ENCODE results near the gene ZNF136. TPM values are rescaled to one million over a fixed set of nuclear protein-coding genes. Genes with fewer than 3 reads are reported as not detected.
A peak's percentile ranks its signal among the peaks of the same experiment; 100 is the strongest.

Gene ZNF136
- polyA plus RNA-seq, 1 donor from 2014 or later = 14.2 TPM

DNA sequence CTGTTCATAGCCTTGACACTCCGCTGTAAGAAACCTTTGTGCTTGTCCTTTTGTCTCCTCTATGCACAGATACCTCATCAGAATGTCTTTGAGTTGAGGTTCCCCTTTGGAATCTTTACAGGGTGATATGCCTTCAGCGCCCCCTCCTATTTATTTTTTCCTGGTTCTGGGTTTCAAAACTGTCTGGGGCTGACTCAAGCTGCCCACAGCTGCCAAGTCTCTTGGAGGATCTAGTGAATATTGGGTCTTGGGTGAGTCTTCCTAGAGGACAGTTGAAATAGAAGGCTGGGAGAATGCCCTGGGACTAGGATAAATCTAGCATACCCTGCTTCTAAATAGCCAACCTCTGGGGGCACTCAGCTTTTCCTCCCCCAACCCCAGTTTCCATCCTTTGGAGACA lies 930 bp downstream of the ZNF136 start:
- Histone ChIP-seq H3K4me3 (ENCODE audit: low read length) (peak overlapping the region; percentile 94), H3K9me2 (ENCODE audit: insufficient read depth, low read length) (no peaks in the 10 kb centered on the region), H3K27ac (ENCODE audit: low read length) (peak overlapping the region; percentile 81), H4K20me1 (ENCODE audit: insufficient read depth) (no peaks in the 10 kb centered on the region), H3K79me2 (replicated peaks; ENCODE audit: insufficient read depth, low read length) (peaks cover 31% of the 10 kb centered on the region), H3K27me3 (ENCODE audit: insufficient read depth, low read depth, low read length) (no peaks in the 10 kb centered on the region), H3K4me2 (ENCODE audit: low read length) (peak overlapping the region; percentile 53), H3K9me3 (ENCODE audit: low read length) (no peaks in the 10 kb centered on the region), H2AFZ (ENCODE audit: low read depth, low read length) (peak overlapping the region; percentile 73), H3F3A (ENCODE audit: insufficient read depth, low read length, poor library complexity, severe bottlenecking) (no peaks in the 10 kb centered on the region), H3K9ac (ENCODE audit: low read length) (peak overlapping the region; percentile 91), H3K36me3 (ENCODE audit: insufficient read depth, low read length) (no peaks in the 10 kb centered on the region)
- TF ChIP-seq REST (IDR thresholded peaks at IDR 0.05; ENCODE audit: borderline replicate concordance) (no peak), RAD21 (conservative IDR thresholded peaks at IDR 0.05) (no peak), TAF1 (IDR thresholded peaks at IDR 0.05; ENCODE audit: low read depth) (no peak), SMC3 (conservative IDR thresholded peaks at IDR 0.05; ENCODE audit: poor library complexity) (no peak), EZH2 (IDR thresholded peaks at IDR 0.05; ENCODE audit: borderline replicate concordance, insufficient read depth, low read length, poor library complexity, severe bottlenecking) (no peak), POLR2AphosphoS5 (IDR thresholded peaks at IDR 0.05) (no peak), MXI1 (conservative IDR thresholded peaks at IDR 0.05; ENCODE audit: poor library complexity, severe bottlenecking) (no peak), EP300 (conservative IDR thresholded peaks at IDR 0.05; ENCODE audit: poor library complexity, severe bottlenecking) (no peak)
- TF ChIP-seq, protein P1, sequence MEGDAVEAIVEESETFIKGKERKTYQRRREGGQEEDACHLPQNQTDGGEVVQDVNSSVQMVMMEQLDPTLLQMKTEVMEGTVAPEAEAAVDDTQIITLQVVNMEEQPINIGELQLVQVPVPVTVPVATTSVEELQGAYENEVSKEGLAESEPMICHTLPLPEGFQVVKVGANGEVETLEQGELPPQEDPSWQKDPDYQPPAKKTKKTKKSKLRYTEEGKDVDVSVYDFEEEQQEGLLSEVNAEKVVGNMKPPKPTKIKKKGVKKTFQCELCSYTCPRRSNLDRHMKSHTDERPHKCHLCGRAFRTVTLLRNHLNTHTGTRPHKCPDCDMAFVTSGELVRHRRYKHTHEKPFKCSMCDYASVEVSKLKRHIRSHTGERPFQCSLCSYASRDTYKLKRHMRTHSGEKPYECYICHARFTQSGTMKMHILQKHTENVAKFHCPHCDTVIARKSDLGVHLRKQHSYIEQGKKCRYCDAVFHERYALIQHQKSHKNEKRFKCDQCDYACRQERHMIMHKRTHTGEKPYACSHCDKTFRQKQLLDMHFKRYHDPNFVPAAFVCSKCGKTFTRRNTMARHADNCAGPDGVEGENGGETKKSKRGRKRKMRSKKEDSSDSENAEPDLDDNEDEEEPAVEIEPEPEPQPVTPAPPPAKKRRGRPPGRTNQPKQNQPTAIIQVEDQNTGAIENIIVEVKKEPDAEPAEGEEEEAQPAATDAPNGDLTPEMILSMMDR (IDR thresholded peaks at IDR 0.05; ENCODE audit: poor library complexity, severe bottlenecking) = no peak

- peaks cover 37% of the 10 kb centered on the region for H3K79me2 ChIP-seq (replicated peaks; ENCODE audit: insufficient read depth, low read length)
- no peak for TF ChIP-seq EZH2 (IDR thresholded peaks at IDR 0.05; ENCODE audit: borderline replicate concordance, insufficient read depth, low read length, poor library complexity, severe bottlenecking)
- TF ChIP-seq, protein P1 (IDR thresholded peaks at IDR 0.05; ENCODE audit: poor library complexity, severe bottlenecking) = no peak
- no peak for TF ChIP-seq SMC3 (conservative IDR thresholded peaks at IDR 0.05; ENCODE audit: poor library complexity)
- TF ChIP-seq TAF1 (IDR thresholded peaks at IDR 0.05; ENCODE audit: low read depth) = no peak
- TF ChIP-seq MXI1 (conservative IDR thresholded peaks at IDR 0.05; ENCODE audit: poor library complexity, severe bottlenecking) = no peak
Observed at GRCh38 chr19:12166626-12167025, 3.7 kb downstream of the ZNF136 start.

More at GRCh38 chr19:12166626-12167025, 3.7 kb downstream of the ZNF136 start:
- no peak overlapping the region for H3K4me2 ChIP-seq (ENCODE audit: low read length)
- no peaks in the 10 kb centered on the region for H3F3A ChIP-seq (ENCODE audit: insufficient read depth, low read length, poor library complexity, severe bottlenecking)
- H3K36me3 ChIP-seq (ENCODE audit: insufficient read depth, low read length) = no peaks in the 10 kb centered on the region
- no peak overlapping the region for H3K27ac ChIP-seq (ENCODE audit: low read length)
- no peak overlapping the region for H2AFZ ChIP-seq (ENCODE audit: low read depth, low read length)
- no peaks in the 10 kb centered on the region for H3K9me3 ChIP-seq (ENCODE audit: low read length)
- H3K9ac ChIP-seq (ENCODE audit: low read length) = no peak overlapping the region
- no peaks in the 10 kb centered on the region for H3K9me2 ChIP-seq (ENCODE audit: insufficient read depth, low read length)
- H3K4me3 ChIP-seq (ENCODE audit: low read length) = no peak overlapping the region
- no peaks in the 10 kb centered on the region for H4K20me1 ChIP-seq (ENCODE audit: insufficient read depth)
- H3K27me3 ChIP-seq (ENCODE audit: insufficient read depth, low read depth, low read length) = no peaks in the 10 kb centered on the region

Measured in neural cell (in vitro differentiated cells).